OCI-LY7 (cell line): ENCODE measurements around the gene FNTB.

Source experiments
- EZH2phosphoT487 ChIP-seq: fragments of 200-600 bp; sonication (generic); IDR thresholded peaks from 2 replicates; pipeline ENCODE4 v1.6.1; 2018; ENCODE audit warnings: low read depth, borderline replicate concordance, mild to moderate bottlenecking, mixed run types, antibody characterized with exemption, low read length, moderate library complexity, mixed read lengths
- TF ChIP-seq, protein P1 (sequence below): fragments of 200-600 bp; sonication (generic); conservative IDR thresholded peaks from 2 replicates; pipeline ENCODE4 v1.5.1; 2014; ENCODE audit warnings: mild to moderate bottlenecking, antibody characterized with exemption, low read length, moderate library complexity, mixed read lengths

- TF ChIP-seq, protein P1, sequence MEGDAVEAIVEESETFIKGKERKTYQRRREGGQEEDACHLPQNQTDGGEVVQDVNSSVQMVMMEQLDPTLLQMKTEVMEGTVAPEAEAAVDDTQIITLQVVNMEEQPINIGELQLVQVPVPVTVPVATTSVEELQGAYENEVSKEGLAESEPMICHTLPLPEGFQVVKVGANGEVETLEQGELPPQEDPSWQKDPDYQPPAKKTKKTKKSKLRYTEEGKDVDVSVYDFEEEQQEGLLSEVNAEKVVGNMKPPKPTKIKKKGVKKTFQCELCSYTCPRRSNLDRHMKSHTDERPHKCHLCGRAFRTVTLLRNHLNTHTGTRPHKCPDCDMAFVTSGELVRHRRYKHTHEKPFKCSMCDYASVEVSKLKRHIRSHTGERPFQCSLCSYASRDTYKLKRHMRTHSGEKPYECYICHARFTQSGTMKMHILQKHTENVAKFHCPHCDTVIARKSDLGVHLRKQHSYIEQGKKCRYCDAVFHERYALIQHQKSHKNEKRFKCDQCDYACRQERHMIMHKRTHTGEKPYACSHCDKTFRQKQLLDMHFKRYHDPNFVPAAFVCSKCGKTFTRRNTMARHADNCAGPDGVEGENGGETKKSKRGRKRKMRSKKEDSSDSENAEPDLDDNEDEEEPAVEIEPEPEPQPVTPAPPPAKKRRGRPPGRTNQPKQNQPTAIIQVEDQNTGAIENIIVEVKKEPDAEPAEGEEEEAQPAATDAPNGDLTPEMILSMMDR, result no peak
- no peak for TF ChIP-seq EZH2phosphoT487
Measured at GRCh38 chr14:65025818-65026217, 39.1 kb downstream of the FNTB start.
